ENCODE measurements around the gene NTN1. TPM values are rescaled to one million over a fixed set of nuclear protein-coding genes. Genes with fewer than 3 reads are reported as not detected.
A peak's percentile ranks its signal among the peaks of the same experiment; 100 is the strongest.

Gene NTN1
- total RNA-seq, 2 donors from 2014 or later = 0.10 to 0.20 TPM

- no peaks in the 10 kb centered on the region for H3K4me1 Mint-ChIP-seq (ENCODE audit: low read depth in 2 of 2)
- H3K9me3 Mint-ChIP-seq = no peaks in the 10 kb centered on the region
- no peak overlapping the region for H3K4me3 Mint-ChIP-seq
- no peak for ATAC-seq
- H3K27me3 Mint-ChIP-seq = peaks cover 15 to 18% of the 10 kb centered on the region in 2 donors
- DNase-seq (ENCODE audit: low spot score) = no peak
- H3K27ac Mint-ChIP-seq = no peak overlapping the region
- H3K36me3 Mint-ChIP-seq = no peaks in the 10 kb centered on the region
These were observed 41.1 kb downstream of the NTN1 start for GRCh38 chr17:9062399-9062902.

- DNase-seq (ENCODE audit: low spot score) = no peak
- H3K36me3 Mint-ChIP-seq = no peaks in the 10 kb centered on the region
- no peaks in the 10 kb centered on the region for H3K4me1 Mint-ChIP-seq (ENCODE audit: low read depth in 2 of 2)
- peaks cover 15% of the 10 kb centered on the region in 2 donors for H3K27me3 Mint-ChIP-seq
- ATAC-seq = no peak
- H3K27ac Mint-ChIP-seq = no peak overlapping the region
- no peaks in the 10 kb centered on the region for H3K9me3 Mint-ChIP-seq
- no peak overlapping the region for H3K4me3 Mint-ChIP-seq
These were observed 43.1 kb downstream of the NTN1 start for GRCh38 chr17:9064311-9064834.

GRCh38 chr17:9071016-9071415, 49.7 kb downstream of the NTN1 start:
- Mint-ChIP-seq H3K4me3 (no peak overlapping the region), H3K36me3 (no peaks in the 10 kb centered on the region), H3K27me3 (peaks cover 0 to 3% of the 10 kb centered on the region in 2 donors), H3K9me3 (no peaks in the 10 kb centered on the region), H3K27ac (no peak overlapping the region), H3K4me1 (ENCODE audit: low read depth in 2 of 2) (no peaks in the 10 kb centered on the region)
- ATAC-seq (no peak), DNase-seq (ENCODE audit: low spot score) (no peak)

- DNase-seq (ENCODE audit: low spot score) = no peak
- Mint-ChIP-seq H3K27ac (no peak overlapping the region), H3K4me1 (ENCODE audit: low read depth in 2 of 2) (no peaks in the 10 kb centered on the region), H3K27me3 (peaks cover 0 to 3% of the 10 kb centered on the region in 2 donors), H3K9me3 (no peaks in the 10 kb centered on the region), H3K4me3 (no peak overlapping the region), H3K36me3 (no peaks in the 10 kb centered on the region)
- ATAC-seq = no peak
These were observed 50.6 kb downstream of the NTN1 start for GRCh38 chr17:9071811-9072498.

GRCh38 chr17:9072696-9073339, 51.5 kb downstream of the NTN1 start:
- H3K27me3 Mint-ChIP-seq = peaks cover 0 to 3% of the 10 kb centered on the region in 2 donors
- no peaks in the 10 kb centered on the region for H3K9me3 Mint-ChIP-seq
- H3K4me3 Mint-ChIP-seq = no peak overlapping the region
- ATAC-seq (no peak), DNase-seq (ENCODE audit: low spot score) (no peak)
- H3K36me3 Mint-ChIP-seq = no peaks in the 10 kb centered on the region
- no peaks in the 10 kb centered on the region for H3K4me1 Mint-ChIP-seq (ENCODE audit: low read depth in 2 of 2)
- H3K27ac Mint-ChIP-seq = no peak overlapping the region

GRCh38 chr17:9074131-9074530, 52.8 kb downstream of the NTN1 start:
- ATAC-seq (no peak), DNase-seq (ENCODE audit: low spot score) (no peak)
- H3K9me3 Mint-ChIP-seq = no peaks in the 10 kb centered on the region
- H3K27me3 Mint-ChIP-seq = peaks cover 0 to 3% of the 10 kb centered on the region in 2 donors
- H3K27ac Mint-ChIP-seq = no peak overlapping the region
- no peak overlapping the region for H3K4me3 Mint-ChIP-seq
- H3K4me1 Mint-ChIP-seq (ENCODE audit: low read depth in 2 of 2) = peaks cover 0 to 6% of the 10 kb centered on the region in 2 donors
- no peaks in the 10 kb centered on the region for H3K36me3 Mint-ChIP-seq

- no peaks in the 10 kb centered on the region for H3K27me3 Mint-ChIP-seq
- H3K4me1 Mint-ChIP-seq (ENCODE audit: low read depth in 2 of 2) = peaks cover 7 to 11% of the 10 kb centered on the region in 2 donors
- H3K27ac Mint-ChIP-seq = peak overlapping the region; percentile 73 to 77
- ATAC-seq (no peak), DNase-seq (ENCODE audit: low spot score) (no peak)
- H3K4me3 Mint-ChIP-seq = no peak overlapping the region
- peaks cover 6% of the 10 kb centered on the region for H3K36me3 Mint-ChIP-seq
- peaks cover 3% of the 10 kb centered on the region for H3K9me3 Mint-ChIP-seq
These were observed 58.3 kb downstream of the NTN1 start for GRCh38 chr17:9079461-9080103.

GRCh38 chr17:9080296-9080914, 59.1 kb downstream of the NTN1 start:
- Mint-ChIP-seq H3K9me3 (peaks cover 3% of the 10 kb centered on the region), H3K4me1 (ENCODE audit: low read depth in 2 of 2) (peaks cover 7 to 11% of the 10 kb centered on the region in 2 donors), H3K27me3 (no peaks in the 10 kb centered on the region), H3K4me3 (peak overlapping the region; percentile 9), H3K36me3 (peaks cover 6% of the 10 kb centered on the region), H3K27ac (peak overlapping the region; percentile 73 to 77)
- ATAC-seq (no peak), DNase-seq (ENCODE audit: low spot score) (no peak)

GRCh38 chr17:9080983-9081382, 59.7 kb downstream of the NTN1 start:
- H3K27me3 Mint-ChIP-seq = no peaks in the 10 kb centered on the region
- peaks cover 7 to 11% of the 10 kb centered on the region in 2 donors for H3K4me1 Mint-ChIP-seq (ENCODE audit: low read depth in 2 of 2)
- H3K9me3 Mint-ChIP-seq = peaks cover 3% of the 10 kb centered on the region
- ATAC-seq (no peak), DNase-seq (ENCODE audit: low spot score) (no peak)
- H3K36me3 Mint-ChIP-seq = peaks cover 6% of the 10 kb centered on the region
- peak overlapping the region in 1 of 2 donors; percentile 77 for H3K27ac Mint-ChIP-seq
- no peak overlapping the region for H3K4me3 Mint-ChIP-seq

- Mint-ChIP-seq H3K27me3 (peaks cover 0 to 3% of the 10 kb centered on the region in 2 donors), H3K27ac (no peak overlapping the region), H3K4me3 (no peak overlapping the region), H3K9me3 (no peaks in the 10 kb centered on the region), H3K36me3 (no peaks in the 10 kb centered on the region), H3K4me1 (ENCODE audit: low read depth in 2 of 2) (no peaks in the 10 kb centered on the region)
- ATAC-seq (no peak), DNase-seq (ENCODE audit: low spot score) (no peak)
These were observed 65.3 kb downstream of the NTN1 start for GRCh38 chr17:9086577-9086976.

- H3K9me3 Mint-ChIP-seq = no peaks in the 10 kb centered on the region
- DNase-seq (ENCODE audit: low spot score) (no peak), ATAC-seq (no peak)
- peaks cover 0 to 3% of the 10 kb centered on the region in 2 donors for H3K27me3 Mint-ChIP-seq
- H3K36me3 Mint-ChIP-seq = no peaks in the 10 kb centered on the region
- no peak overlapping the region for H3K4me3 Mint-ChIP-seq
- no peak overlapping the region for H3K27ac Mint-ChIP-seq
- H3K4me1 Mint-ChIP-seq (ENCODE audit: low read depth in 2 of 2) = no peaks in the 10 kb centered on the region
These were observed 66.6 kb downstream of the NTN1 start for GRCh38 chr17:9087921-9088320.

- DNase-seq (ENCODE audit: low spot score) = no peak
- ATAC-seq = peak in 1 of 2 donors; percentile 38
- peaks cover 4 to 5% of the 10 kb centered on the region in 2 donors for H3K27me3 Mint-ChIP-seq
- no peaks in the 10 kb centered on the region for H3K36me3 Mint-ChIP-seq
- H3K27ac Mint-ChIP-seq = no peak overlapping the region
- no peak overlapping the region for H3K4me3 Mint-ChIP-seq
- no peaks in the 10 kb centered on the region for H3K9me3 Mint-ChIP-seq
- H3K4me1 Mint-ChIP-seq (ENCODE audit: low read depth in 2 of 2) = no peaks in the 10 kb centered on the region
These were observed 69.4 kb downstream of the NTN1 start for GRCh38 chr17:9090641-9091096.

- no peak overlapping the region for H3K4me3 Mint-ChIP-seq
- no peaks in the 10 kb centered on the region for H3K4me1 Mint-ChIP-seq (ENCODE audit: low read depth in 2 of 2)
- DNase-seq (ENCODE audit: low spot score) (no peak), ATAC-seq (no peak)
- peaks cover 15 to 32% of the 10 kb centered on the region in 2 donors for H3K27me3 Mint-ChIP-seq
- H3K9me3 Mint-ChIP-seq = no peaks in the 10 kb centered on the region
- no peak overlapping the region for H3K27ac Mint-ChIP-seq
- H3K36me3 Mint-ChIP-seq = no peaks in the 10 kb centered on the region
These were observed 72.9 kb downstream of the NTN1 start for GRCh38 chr17:9094193-9094592.

Measured in natural killer cell treated with Interleukin-12 subunit alpha and Interleukin-12 subunit beta and Interleukin-15 and Interleukin-18, amount 100 ng/mL, for 72 hours (primary cell).